Renal pelvis (tissue), 4 donors: ENCODE measurements around the gene SPHK1. TPM values are rescaled to one million over a fixed set of nuclear protein-coding genes. Genes with fewer than 3 reads are reported as not detected.

Experiments used
- DNase-seq: peaks from one replicate; pipeline ENCODE4 v3.0.0-alpha.2; 2013
- polyA plus RNA-seq, 3 donors: library from polyadenylated mRNA; unstranded; fragments of 120-200 nt; gene quantifications; one replicate each; pipeline ENCODE4 v1.2.1, GENCODE V29; 2013; ENCODE audit not compliant: insufficient read length in 3 of 3

Gene SPHK1
- polyA plus RNA-seq, 3 donors: 2.7 to 4.9 (median 4.9) TPM

DNA sequence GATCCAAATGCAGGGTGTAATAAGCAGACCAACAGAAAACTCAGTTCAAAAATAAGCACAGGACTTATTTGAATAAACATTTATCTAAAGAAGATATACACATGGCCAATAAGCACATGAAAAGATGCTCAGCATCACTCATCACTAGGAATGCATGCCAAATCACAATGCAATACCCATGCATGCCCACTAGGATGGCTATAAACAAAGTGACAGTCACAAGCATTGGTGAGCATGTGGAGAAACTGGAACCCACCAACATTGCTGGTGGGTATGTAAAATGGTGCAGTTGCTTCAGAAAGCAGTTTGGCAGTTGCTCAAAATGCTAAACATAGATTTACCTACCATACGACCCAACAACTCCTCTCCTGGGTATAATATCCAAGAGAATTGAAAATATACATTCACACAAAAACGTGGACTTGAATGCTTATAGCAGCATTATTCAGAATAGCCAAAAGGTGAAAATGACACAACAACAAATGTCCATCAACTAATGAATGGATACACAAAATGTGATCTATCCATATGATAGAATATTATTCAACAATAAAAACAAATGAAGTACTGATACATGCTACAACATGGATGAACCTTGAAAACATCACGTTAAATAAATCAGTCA, 48.4 kb downstream of the SPHK1 start:
- no peak for DNase-seq

DNA sequence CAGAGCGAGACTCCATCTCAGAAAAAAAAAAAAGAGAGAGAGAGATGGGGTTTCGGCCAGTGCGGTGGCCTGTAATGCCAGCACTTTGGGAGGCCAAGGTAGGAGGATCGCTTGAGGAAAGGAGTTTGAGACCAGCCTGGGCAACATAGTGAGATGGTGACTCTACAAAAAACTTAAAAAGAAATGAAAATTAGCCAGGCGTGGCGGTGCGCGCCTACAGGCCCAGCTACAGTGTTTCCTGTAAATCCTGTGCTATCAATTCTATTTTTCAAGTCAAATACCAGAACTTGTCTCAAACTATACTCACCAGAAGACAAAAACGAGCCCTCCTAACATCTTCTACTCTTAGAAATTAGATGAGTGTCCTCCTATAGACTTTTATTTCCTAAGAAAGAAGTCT, 49.3 kb downstream of the SPHK1 start:
- DNase-seq: no peak

DNA sequence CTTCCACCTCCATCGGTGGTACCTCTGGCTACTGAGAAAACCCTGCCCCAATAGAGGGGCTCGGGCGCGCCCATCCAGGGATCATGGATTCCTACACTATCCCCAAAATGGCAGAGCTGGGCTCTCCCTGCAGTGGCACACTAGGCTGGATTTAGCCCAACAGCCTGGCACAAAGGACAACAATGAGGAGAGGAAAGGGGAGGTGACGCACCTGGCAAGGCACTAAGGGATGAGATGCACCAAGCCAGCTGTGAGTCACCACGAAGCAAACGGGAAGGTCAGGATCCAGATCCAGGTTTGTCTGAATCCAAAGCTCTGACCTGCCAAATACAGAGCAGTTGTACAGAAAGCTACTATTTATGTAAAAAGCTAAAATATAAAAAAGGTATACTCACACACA, 50.5 kb downstream of the SPHK1 start:
- no peak for DNase-seq

DNA sequence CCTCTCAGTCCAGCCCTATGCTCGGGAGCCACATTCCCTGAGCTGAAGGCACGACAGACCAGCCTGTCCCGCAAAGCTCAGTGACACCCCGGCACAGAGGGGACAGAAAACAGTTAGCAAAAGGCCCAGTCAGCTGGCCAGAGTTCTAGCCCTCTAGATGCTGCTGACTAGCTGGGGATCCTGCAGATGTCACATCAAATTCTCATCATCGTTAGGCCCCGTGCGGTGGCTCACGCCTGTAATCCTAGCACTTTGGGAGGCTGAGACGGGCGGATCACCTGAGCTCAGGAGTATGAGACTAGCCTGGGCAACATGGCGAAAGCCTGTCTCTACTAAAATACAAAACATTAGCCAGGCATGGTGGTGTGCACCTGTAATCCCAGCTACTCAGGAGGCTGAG, 51.3 kb downstream of the SPHK1 start:
- no peak for DNase-seq

Other genes starting within 250 kb of the SPHK1 start
- gene FOXJ1, start 243.4 kb upstream of the SPHK1 start, polyA plus RNA-seq: 10 to 100 TPM; 28.2 to 31.7 (median 31.5) TPM
- 10 to 100 TPM; 27.6 to 33.2 (median 33.0) TPM for gene RNF157, start 144.1 kb upstream of the SPHK1 start, polyA plus RNA-seq
- 10 to 100 TPM; 34.5 to 47.6 (median 47.3) TPM for gene UBALD2, start 119.3 kb upstream of the SPHK1 start, polyA plus RNA-seq
- gene QRICH2, start 76.3 kb upstream of the SPHK1 start, polyA plus RNA-seq: 10 to 100 TPM in 1 of 3 donors, 1 to 10 TPM in 2; 9.3 to 10.2 (median 9.9) TPM
- gene PRPSAP1, start 30.7 kb upstream of the SPHK1 start, polyA plus RNA-seq: 10 to 100 TPM; 83.4 to 87.5 (median 84.3) TPM
- 10 to 100 TPM; 27.2 to 30.6 (median 27.3) TPM for gene UBE2O, start 68.5 kb downstream of the SPHK1 start, polyA plus RNA-seq
- under 1 TPM; 0.21 to 0.84 (median 0.35) TPM for gene AANAT, start 83.0 kb downstream of the SPHK1 start, polyA plus RNA-seq
- gene RHBDF2, start 116.8 kb downstream of the SPHK1 start, polyA plus RNA-seq: 1 to 10 TPM; 7.7 to 9.9 (median 9.1) TPM
- gene CYGB, start 153.1 kb downstream of the SPHK1 start, polyA plus RNA-seq: 10 to 100 TPM; 15.4 to 16.5 (median 16.4) TPM
- gene PRCD, start 155.4 kb downstream of the SPHK1 start, polyA plus RNA-seq: 1 to 10 TPM; 2.7 to 5.3 (median 4.6) TPM
- gene ST6GALNAC2, start 201.3 kb downstream of the SPHK1 start, polyA plus RNA-seq: 1 to 10 TPM; 6.0 to 9.8 (median 9.2) TPM